ENCODE data around the gene ATP8A2. TPM values are rescaled to one million over a fixed set of nuclear protein-coding genes. Genes with fewer than 3 reads are reported as not detected.

Gene ATP8A2
- total and polyA plus RNA-seq, 4 donors = 0.31 to 2.7 (median 1.1) TPM

- WGBS, 2 donors = 62 to 75% methylated on average over 8 of the region's 8 CpGs
- no peak for ATAC-seq (ENCODE audit: insufficient read depth, low FRiP score)
- no peak for DNase-seq
- H3K36me3 ChIP-seq (ENCODE audit: control insufficient read depth in 4 of 4, insufficient read depth in 4 of 4, low read length in 4 of 4) = no peaks in the 10 kb centered on the region
- no peak overlapping the region for H3K4me3 ChIP-seq
- TF ChIP-seq CTCF (IDR thresholded peaks at IDR 0.05; ENCODE audit: control extremely low read depth, extremely low read depth) = no peak
- H3K27me3 ChIP-seq (ENCODE audit: control insufficient read depth in 3 of 3, insufficient read depth in 3 of 3, low read length in 2 of 3) = no peaks in the 10 kb centered on the region
- H3K27ac ChIP-seq (ENCODE audit: low read depth in 1 of 2, low read length in 1 of 2) = no peak overlapping the region
- H3K9ac ChIP-seq (ENCODE audit: insufficient read depth in 1 of 2, low read length in 2 of 2) = no peak overlapping the region
- peaks cover 0 to 32% (median 13%) of the 10 kb centered on the region in 5 donors for H3K4me1 ChIP-seq (ENCODE audit: control insufficient read depth in 5 of 5, insufficient read depth in 5 of 5, low read length in 5 of 5)
- H3K9me3 ChIP-seq (ENCODE audit: control insufficient read depth in 4 of 4, insufficient read depth in 3 of 4, low read length in 3 of 4) = peaks cover 0 to 3% (median 0%) of the 10 kb centered on the region in 4 donors
Observed at GRCh38 chr13:25632166-25632888, 260.6 kb downstream of the ATP8A2 start.

GRCh38 chr13:25633093-25633492, 261.3 kb downstream of the ATP8A2 start:
- peaks cover 0 to 32% (median 13%) of the 10 kb centered on the region in 5 donors for H3K4me1 ChIP-seq (ENCODE audit: control insufficient read depth in 5 of 5, insufficient read depth in 5 of 5, low read length in 5 of 5)
- DNase-seq = no peak
- no peaks in the 10 kb centered on the region for H3K36me3 ChIP-seq (ENCODE audit: control insufficient read depth in 4 of 4, insufficient read depth in 4 of 4, low read length in 4 of 4)
- 85% methylated on average over 5 of the region's 5 CpGs for WGBS, 2 donors
- peaks cover 0 to 3% (median 0%) of the 10 kb centered on the region in 4 donors for H3K9me3 ChIP-seq (ENCODE audit: control insufficient read depth in 4 of 4, insufficient read depth in 3 of 4, low read length in 3 of 4)
- no peaks in the 10 kb centered on the region for H3K27me3 ChIP-seq (ENCODE audit: control insufficient read depth in 3 of 3, insufficient read depth in 3 of 3, low read length in 2 of 3)
- no peak overlapping the region for H3K4me3 ChIP-seq
- no peak for ATAC-seq (ENCODE audit: insufficient read depth, low FRiP score)
- no peak overlapping the region for H3K27ac ChIP-seq (ENCODE audit: low read depth in 1 of 2, low read length in 1 of 2)
- no peak for TF ChIP-seq CTCF (IDR thresholded peaks at IDR 0.05; ENCODE audit: control extremely low read depth, extremely low read depth)
- no peak overlapping the region for H3K9ac ChIP-seq (ENCODE audit: insufficient read depth in 1 of 2, low read length in 2 of 2)

GRCh38 chr13:25645681-25646080, 273.9 kb downstream of the ATP8A2 start:
- no peaks in the 10 kb centered on the region for H3K27me3 ChIP-seq (ENCODE audit: control insufficient read depth in 3 of 3, insufficient read depth in 3 of 3, low read length in 2 of 3)
- H3K4me3 ChIP-seq = no peak overlapping the region
- WGBS, 2 donors = 93 to 95% methylated on average over 1 of the region's 1 CpG
- H3K9ac ChIP-seq (ENCODE audit: insufficient read depth in 1 of 2, low read length in 2 of 2) = no peak overlapping the region
- no peak for TF ChIP-seq CTCF (IDR thresholded peaks at IDR 0.05; ENCODE audit: control extremely low read depth, extremely low read depth)
- ATAC-seq (ENCODE audit: insufficient read depth, low FRiP score) (no peak), DNase-seq (no peak)
- peaks cover 0 to 2% (median 0%) of the 10 kb centered on the region in 5 donors for H3K4me1 ChIP-seq (ENCODE audit: control insufficient read depth in 5 of 5, insufficient read depth in 5 of 5, low read length in 5 of 5)
- no peaks in the 10 kb centered on the region for H3K36me3 ChIP-seq (ENCODE audit: control insufficient read depth in 4 of 4, insufficient read depth in 4 of 4, low read length in 4 of 4)
- no peak overlapping the region for H3K27ac ChIP-seq (ENCODE audit: low read depth in 1 of 2, low read length in 1 of 2)
- H3K9me3 ChIP-seq (ENCODE audit: control insufficient read depth in 4 of 4, insufficient read depth in 3 of 4, low read length in 3 of 4) = peaks cover 0 to 9% (median under 1%) of the 10 kb centered on the region in 4 donors
